GM19372 (cell line): ENCODE results near the gene PTPN12.
"Not testable (repeated sequence)": the region's sequence is repeated elsewhere in the genome, so short reads cannot be mapped to it uniquely, and the experiment has no call there.

Source experiments
- ATAC-seq: cut with Tn5 transposase; IDR thresholded peaks from one replicate; pipeline ENCODE4 v1.9.1; 2021; ENCODE audit warnings: mild to moderate bottlenecking, low read depth, moderate library complexity; ENCODE audit not compliant: unreplicated experiment

PTPN12 gene

GRCh38 chr7:77537136-77537777 lies at the start of gene PTPN12:
Gene PTPN12 (plus strand): TSS chr7:77537295. CDS start chr7:77537547, 252 bp downstream.
- ATAC-seq = no peak

DNA sequence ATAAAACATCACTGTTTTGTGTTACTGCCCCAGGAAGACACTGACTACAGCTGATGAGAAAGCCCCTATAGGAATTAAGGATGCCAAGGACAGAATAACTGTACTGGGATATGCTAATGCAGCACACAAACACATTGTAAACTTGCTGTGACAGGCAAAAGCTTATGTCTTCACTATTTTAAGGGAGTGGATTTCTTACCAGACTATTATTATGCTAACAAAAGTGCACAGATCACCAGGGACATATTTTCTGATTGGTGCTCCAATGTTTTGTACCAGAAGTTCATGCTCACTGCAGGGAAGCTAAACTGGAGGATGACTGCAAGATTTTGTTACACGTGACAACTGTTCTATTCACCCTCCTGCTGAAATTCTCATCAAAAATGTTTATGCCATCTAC lies 48.1 kb upstream of the PTPN12 start:
- no peak for ATAC-seq

- ATAC-seq = no peak
These were observed 40.0 kb upstream of the PTPN12 start for GRCh38 chr7:77497079-77497478.

DNA sequence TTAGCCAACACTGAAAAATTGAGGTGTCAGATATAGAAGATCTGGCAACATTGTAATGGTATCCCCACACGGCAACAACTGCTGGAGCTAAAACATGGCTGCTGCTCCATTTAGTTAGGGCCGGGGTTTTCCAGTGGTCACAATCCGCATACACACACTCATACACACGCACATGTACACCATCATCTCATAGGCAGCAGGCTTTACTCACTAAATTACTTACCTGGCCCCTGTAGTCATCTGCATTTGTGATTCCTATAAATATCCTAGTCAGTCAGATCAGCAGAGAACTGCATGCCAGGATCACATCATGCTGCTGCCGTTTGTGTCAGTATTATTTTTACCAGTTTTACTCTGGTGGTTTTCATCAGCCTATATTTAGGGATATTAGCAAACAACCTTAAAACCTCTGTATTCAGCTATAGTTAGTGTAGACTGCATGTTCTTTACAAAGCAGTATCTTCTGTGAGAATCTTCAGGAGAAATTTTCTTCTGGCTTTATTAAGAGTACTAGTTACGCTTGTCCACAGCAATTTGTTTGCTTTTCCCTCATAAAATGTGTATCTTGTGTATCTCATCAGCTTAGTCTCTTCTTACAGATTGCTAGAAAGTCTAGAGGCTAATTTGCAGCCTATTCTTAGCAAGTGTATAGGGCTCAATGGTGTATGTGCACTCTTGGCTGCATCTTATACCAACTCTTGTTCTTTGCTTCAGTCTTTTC lies 38.3 kb upstream of the PTPN12 start:
- no peak for ATAC-seq

DNA sequence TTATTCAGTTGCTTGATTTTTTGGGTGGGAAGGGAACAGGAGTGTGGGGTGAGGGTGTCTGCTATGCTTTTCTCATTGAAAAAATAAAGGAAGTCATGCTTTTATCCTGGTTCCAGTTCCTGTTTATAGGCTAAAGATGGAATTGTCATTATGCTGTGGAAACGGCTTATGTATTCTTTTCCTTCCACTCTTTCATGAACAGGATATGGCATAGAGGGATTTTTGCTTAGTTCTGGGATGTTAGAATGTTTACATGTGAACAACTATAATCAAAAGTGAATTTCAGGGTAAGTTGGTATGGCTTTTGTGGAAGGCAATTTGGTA lies 35.9 kb upstream of the PTPN12 start:
- no peak for ATAC-seq

DNA sequence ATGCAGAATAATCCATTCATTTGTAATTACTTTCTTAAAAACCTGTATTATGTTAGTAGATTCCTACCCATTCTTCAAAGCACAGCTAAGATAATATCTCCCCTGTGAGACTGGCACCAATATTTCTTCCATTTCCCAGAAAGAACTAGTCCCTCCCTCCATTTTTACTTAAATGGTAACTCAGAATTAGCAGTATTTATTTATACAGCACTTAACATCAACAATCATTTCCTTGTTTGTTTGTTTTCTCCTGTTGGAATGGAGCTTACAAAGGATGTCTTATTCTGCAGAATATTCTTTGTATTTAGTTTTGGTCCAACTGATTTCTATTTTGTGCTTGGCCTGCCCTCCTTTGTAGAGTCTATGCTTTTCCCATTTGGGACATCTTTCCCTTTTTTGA lies 32.1 kb upstream of the PTPN12 start:
- ATAC-seq = no peak

GRCh38 chr7:77506899-77507298 lies 30.2 kb upstream of the PTPN12 start:
- no peak for ATAC-seq

GRCh38 chr7:77513002-77513670 lies 24.0 kb upstream of the PTPN12 start:
- not testable (repeated sequence) for ATAC-seq

GRCh38 chr7:77516085-77516484 lies 21.0 kb upstream of the PTPN12 start:
- ATAC-seq = no peak

DNA sequence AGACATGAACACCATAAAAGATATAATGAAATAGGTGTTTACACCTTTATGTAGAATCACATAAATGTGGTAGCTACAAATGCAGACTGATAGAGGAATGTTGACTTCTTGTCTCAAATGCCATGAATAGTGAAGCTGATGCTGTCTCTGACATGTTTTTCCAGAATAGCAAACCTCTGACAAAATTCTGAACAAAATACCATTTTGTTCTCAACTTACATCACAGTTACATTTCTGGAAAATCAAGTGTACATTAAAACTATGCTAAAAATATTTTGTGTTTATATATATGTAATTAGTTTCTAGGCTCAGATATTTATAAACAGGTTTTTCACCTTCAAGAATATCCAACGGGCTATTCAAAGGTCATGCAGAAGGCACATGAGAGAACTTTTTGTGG lies 16.8 kb upstream of the PTPN12 start:
- no peak for ATAC-seq

- not testable (repeated sequence) for ATAC-seq
These were observed 15.6 kb upstream of the PTPN12 start for GRCh38 chr7:77521537-77521936.

DNA sequence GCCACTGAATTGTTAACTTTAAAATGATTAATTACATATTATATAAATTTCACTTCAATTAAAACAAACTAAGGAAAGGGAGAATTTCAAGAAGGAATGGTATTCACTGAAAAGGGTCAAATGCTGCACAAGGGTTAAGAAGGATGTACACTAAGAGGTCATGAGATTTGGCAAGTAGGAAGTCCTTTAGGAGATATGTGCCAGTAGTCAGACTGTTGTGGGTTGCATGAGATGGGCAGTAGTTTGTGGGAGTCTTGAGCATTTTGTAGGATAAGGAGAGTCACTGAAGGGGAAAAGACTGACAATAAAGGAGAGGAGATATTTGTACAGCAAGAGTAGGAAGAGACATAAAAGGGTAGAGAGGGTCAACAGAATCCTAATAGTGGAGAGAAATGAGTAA lies 12.4 kb upstream of the PTPN12 start:
- ATAC-seq = no peak

GRCh38 chr7:77525231-77525630 lies 11.9 kb upstream of the PTPN12 start:
- no peak for ATAC-seq

DNA sequence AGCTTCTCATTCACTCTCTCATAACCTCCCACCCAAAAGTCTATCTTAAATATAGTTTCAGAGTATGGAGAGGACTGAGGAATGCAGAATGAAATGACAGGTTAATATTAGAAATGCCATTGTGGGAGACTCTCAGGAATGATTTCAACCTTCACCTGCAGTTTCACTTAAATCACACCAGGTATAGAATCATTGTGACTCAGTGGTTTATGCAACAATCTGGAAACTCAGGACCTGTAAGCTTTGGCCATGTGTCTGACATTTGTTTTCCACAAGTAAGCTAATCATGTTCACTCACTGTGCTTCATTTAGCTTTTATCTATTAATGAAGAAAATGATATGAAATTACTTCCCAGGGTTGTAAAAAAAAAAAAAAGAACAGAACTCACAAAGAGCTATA lies 8.7 kb upstream of the PTPN12 start:
- no peak for ATAC-seq

DNA sequence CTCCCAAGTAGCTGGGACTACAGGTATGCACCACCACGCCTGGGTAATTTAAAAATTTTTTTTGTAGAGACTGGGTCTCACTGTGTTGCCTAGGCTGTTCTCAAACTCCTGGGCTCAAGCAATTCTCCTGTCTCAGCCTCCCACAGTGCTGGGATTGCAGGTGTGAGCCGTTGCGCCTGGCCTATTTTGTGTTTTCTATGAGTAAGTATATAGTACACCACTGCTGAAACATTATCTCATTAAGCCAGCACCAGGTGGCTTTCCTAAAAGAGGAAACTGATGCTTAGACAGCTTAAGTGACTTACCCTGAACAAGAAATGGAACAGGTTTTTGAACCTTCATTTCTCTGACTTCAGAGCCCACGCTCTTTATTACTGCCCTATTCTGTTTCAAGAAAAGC lies 7.8 kb upstream of the PTPN12 start:
- no peak for ATAC-seq

DNA sequence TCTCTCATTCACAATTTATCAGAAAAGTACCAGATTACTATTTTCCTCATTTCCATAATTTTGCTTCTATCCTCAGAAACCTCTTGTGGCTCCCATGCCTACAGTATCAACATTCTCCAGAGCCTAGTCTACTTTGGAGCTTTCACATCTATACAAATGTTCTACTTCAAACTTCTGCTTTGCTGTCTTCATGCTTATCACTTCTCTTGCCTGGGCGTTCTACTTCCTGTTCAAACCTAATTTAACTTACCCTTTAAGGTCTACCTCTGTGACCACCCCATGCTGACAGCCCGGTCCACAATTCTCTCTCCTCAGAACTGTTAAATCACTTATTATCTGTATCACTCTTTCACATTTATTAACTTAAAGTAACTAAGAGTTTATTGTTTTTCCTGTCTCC lies 6.1 kb upstream of the PTPN12 start:
- peak; percentile 80 for ATAC-seq

- no peak for ATAC-seq
These were observed 4.8 kb upstream of the PTPN12 start for GRCh38 chr7:77532247-77532646.

- ATAC-seq = not testable (repeated sequence)
These were observed 4.4 kb upstream of the PTPN12 start for GRCh38 chr7:77532732-77533131.

DNA sequence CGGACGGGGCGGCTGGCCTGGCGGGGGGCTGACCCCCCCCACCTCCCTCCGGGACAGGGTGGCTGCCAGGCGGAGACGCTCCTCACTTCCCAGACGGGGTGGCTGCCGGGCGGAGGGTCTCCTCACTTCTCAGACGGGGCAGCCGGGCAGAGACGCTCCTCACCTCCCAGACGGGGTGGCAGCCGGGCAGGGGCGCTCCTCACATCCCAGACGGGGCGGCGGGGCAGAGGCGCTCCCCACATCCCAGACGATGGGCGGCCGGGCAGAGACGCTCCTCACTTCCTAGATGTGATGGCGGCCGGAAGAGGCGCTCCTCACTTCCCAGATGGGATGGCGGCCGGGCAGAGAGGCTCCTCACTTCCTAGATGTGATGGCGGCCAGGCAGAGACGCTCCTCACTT lies 3.0 kb upstream of the PTPN12 start:
- ATAC-seq = not testable (repeated sequence)

- no peak for ATAC-seq
These were observed 1.1 kb upstream of the PTPN12 start for GRCh38 chr7:77536017-77536412.

DNA sequence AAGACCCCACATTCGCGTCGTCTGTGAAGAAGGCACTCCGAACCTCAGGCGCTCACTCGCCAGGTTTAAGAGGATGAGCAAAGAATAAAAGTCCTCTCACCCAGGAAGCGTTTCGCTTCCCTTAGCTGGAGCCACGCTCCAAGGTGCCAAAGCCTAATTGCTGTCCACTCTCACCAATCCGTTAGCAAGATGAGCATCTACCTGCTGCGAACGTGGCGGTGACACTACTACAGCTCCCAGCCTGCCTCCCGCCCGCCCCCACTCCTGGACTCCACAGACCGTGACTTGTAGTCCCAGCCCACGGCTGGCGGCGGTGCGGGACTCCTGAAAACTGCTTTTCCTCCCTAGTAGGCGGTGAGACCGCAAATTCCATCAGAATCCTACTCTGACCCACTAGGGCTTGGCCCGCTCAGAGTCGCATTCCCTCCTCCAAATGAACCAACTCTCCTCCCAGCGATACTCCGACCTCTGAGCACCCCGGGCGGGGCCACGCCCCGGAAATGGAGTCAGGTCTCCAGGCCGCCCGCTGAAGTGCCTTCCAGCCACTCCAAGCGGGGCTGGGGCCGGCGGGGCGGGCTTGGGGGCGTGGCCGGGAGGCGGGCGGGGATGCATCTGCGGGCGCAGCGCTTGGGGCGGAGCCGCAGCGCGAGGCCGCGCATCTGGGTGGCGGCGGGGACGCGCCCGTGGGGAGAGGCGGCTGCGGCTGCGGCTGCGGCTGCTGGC lies 521 bp upstream of the PTPN12 start:
- ATAC-seq = peak; percentile 89
